Activated CD4-positive, alpha-beta T cell treated with anti-CD3 and anti-CD28 coated beads, Interleukin-2, Interleukin-6, amounts not matched to agents 100 ng/mL and 50 ng/mL, durations not matched to agents 16 hours and 8 hours (primary cell): ENCODE results near the gene EBF4.
"Not testable (repeated sequence)": the region's sequence is repeated elsewhere in the genome, so short reads cannot be mapped to it uniquely, and the experiment has no call there.

Source experiments
- DNase-seq: peaks from one replicate; pipeline ENCODE4 v3.0.0-alpha.2; 2020

The EBF4 gene

DNA sequence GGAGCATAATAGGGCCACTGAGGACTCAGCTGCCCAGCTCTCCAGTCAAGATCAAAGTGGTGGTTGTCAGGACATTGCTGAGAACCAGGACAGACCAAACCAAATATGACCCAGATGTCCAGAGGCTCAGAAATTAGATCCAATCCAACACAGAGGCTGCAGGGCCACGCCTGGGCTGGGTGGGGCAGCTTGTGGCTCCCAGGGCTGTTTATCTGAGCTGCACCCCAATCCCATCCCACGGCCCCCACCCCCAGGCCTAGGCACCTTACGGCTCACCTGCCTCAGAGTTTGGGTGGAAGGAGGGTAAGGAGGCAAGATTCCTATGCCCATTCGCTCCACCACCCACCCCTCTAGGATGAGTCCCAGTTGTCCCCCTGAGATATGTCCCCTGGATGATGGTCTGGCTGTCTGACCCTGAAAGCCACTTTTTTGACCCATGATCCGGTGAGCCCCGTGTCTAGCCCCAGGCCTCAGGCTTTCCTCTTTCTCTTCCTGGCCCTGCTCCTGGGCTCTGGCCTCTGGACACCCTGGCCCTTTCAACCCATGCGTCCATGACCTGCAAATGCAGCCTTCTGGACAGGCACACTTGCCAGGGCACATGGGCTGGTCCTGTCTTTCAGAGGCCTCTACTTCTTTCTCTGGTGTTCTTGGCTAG lies 67.8 kb downstream of the EBF4 start:
- DNase-seq = no peak

DNA sequence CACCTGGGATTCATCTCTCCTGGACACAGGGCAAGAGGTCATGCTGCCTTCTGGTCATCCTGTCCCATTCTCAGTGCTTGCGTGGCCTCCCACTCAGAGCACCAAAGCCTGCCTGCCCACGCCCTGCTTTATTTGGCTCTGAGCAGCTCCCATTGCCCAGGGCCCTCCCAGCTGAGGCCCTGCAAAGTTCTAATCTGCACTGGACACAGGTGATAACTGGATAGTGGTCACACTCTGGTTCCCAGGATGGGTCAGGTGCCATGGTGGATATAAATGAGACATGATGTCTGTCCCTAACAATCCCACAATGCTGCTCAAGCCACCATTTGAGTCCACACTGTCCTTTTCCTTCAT lies 68.3 kb downstream of the EBF4 start:
- DNase-seq = no peak

DNA sequence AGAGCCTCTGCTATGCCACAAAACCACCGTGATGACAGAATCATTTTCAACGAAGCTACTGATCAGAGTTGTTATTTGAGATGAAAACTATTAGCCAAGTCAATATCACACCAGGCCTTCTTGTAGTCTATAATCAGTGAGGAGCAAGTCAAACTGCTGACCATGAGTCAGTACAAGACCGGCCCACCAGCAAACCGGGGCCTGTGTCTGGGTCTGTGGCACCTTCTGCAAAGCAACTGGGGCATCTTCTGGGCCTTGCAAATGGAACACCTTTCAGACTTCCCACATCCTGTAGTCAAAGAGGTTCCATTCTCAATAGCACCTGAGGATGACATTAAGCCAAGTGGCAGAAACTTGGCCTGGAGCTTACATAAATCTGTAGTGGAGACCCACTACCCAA lies 69.3 kb downstream of the EBF4 start:
- no peak for DNase-seq

DNA sequence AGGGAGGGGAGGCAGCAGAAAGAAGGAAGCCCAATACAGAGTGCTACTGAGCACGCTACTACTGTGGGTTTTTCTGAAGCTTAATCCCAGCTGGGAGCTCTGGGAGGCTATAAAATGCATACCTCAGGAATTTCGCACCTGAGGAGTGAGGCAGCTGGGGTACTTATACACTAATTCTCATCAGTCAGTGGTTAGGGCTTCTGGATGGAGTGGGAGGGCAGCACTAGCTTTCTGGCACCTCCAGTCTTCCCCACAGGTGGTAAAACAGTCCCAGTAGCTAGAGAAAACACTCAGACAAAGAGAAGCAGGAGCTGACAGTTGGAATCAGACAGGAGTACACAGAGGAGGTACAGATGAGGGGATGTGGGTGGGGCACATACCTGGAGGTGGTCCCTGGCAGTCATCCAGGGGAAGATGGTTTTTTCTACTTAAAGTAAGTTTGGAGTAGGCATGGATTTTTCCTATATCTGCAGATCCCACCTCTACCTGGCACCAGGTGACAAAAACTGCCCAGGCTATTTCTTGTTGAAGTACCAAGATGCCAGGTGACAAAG lies 70.1 kb downstream of the EBF4 start:
- no peak for DNase-seq

DNA sequence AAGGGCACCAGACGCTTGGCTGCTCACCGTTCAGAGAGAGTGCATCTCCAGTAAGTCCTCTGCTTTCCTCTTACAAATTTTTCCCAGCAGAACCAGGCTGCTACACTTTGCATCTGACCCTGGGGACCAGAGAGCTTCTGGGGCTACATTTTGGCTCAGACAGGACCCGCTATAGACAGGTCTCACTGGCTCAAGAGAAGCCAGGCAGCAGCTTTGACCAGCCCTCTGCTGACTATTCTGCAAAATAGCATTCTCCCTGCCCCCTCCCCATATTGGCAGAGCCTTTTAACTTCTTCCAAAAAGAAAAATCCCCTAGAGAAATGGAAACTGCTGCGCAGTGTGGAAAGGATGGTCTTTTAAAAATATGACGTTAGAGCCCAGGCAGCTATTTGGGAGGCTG lies 70.6 kb downstream of the EBF4 start:
- DNase-seq = no peak

DNA sequence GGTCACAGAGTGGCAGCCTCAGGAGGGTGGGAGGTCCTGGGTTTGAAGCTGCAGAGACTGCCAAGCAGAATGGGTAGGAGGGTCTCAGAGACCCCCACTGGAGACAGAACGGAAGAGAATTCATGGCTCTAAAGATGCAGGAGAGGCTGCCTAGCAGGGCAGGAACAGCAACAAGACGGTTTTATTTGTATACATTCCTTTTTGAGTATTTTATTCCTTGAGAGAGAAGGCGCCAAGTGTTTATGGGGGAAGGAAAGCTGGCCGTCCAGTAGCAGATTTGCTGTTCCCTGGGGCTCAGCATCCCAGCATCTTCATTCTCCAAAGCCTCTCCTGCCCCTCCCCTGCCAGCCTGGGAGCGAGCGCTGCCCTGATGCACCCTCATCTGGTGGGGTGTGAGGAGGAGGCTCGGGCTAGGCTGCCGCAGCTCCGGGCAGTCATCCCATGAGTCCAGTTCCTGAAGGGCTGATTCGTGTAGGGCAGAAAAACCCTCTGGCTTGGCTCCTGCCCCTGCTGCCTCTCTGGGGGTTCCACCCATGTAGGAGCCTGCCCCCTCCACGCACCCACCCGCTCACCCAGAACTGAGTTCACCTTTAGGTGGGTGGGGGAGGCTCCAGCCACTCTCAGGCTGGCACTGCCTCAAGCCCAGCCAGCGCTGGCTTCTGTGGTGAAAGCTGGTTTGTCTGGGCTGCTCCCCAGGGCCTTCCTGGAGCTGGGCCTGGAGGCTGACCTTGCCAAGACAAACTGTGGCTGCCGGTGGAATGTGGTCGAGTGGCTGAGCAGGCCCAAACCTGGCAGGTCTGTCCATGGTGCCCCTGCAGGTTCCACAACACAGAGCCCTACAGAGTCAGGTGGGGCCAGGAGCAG lies 75.4 kb downstream of the EBF4 start:
- DNase-seq = no peak

DNA sequence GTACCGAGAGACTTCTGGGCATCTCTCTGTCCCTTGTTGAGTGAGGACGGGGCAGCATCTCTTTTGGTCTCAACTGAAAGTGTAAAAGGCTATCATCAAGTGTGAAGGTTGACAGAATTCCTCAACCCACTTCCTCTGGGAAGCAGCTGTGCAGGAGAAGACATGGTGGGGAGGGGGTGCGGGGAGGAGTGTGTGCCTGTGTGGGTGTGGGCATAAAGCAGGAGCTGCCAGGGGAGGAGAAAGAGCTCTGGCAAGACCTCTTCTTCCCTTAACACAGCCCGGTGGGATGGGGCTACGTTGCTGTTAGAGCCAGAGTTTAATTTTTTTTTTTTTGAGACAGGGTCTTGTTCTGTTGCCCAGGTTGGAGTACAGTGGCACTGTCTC lies 76.0 kb downstream of the EBF4 start:
- no peak for DNase-seq

DNA sequence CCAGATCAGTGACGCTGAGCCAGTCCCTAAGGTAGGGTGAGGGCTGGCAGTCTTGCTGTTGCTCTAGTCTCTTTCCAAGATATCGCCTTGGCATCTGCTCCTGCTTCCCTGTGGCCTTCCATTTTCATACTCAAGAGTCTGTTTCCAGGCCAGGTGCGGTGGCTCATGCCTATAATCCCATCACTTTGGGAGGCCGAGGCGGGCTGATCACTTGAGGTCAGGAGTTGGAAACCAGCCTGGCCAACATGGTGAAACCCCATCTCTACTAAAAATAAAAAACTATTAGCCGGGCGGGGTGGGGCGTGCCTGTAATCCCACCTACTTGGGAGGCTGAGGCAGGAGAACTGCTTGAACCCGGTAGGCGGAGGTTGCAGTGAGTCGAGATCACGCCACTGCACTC lies 77.5 kb downstream of the EBF4 start:
- DNase-seq = not testable (repeated sequence)

DNA sequence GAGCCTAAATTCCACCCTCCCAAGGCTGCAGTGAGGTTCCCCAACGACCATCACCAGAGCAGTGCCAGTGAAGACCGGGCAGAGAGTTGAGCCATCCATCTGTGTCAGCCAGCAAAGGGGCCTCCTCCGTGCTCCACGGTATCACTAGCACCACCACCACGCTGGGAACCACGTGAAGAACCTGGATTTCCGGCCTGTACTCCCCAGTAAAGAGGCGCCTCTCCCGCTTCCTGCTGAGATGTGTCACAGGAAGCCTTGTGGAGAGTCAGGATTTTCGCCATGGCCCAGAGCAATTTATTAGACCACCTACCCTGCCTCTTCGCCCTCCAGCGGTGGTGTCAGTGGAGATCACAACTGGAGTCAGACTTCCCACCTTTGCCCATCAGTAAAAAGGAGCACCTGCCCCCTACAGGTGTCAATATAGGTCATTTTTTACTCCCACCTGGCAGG lies 79.1 kb downstream of the EBF4 start:
- no peak for DNase-seq

DNA sequence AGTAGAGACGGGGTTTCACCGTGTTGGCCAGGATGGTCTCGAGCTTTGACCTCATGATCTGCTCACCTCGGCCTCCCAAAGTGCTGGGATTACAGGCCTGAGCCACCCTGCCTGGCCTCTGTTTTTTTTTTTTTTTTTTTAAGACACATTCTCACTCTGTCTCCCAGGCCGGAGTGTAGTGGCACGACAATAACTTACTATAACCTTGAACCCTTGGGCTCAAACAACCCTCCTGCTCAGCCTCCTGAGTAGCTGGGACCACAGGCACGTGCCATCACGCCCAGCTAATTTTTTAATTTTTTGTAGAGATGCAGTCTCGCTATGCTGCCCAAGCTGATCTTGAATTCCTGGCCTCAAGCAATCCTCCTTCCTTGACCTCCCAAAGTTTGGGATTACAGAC lies 81.2 kb downstream of the EBF4 start:
- DNase-seq = no peak

DNA sequence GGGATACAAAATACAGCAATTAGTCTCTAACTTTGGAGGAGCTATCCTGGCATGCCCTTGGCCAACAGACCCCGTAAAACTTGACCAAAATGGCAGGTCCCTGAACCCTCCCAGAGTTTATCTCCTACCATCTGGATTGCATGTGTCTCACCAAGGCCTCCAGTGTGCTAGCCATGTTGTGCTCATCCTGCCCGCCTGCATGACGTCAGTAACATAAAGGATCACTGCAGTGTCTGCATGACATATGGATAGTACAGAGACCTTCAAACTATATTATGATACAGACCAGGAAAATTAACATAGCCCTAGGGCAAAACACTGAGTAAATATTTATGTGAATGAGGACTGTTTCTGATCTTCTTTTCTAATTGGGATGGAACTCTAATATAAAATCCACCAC lies 82.6 kb downstream of the EBF4 start:
- no peak for DNase-seq

DNA sequence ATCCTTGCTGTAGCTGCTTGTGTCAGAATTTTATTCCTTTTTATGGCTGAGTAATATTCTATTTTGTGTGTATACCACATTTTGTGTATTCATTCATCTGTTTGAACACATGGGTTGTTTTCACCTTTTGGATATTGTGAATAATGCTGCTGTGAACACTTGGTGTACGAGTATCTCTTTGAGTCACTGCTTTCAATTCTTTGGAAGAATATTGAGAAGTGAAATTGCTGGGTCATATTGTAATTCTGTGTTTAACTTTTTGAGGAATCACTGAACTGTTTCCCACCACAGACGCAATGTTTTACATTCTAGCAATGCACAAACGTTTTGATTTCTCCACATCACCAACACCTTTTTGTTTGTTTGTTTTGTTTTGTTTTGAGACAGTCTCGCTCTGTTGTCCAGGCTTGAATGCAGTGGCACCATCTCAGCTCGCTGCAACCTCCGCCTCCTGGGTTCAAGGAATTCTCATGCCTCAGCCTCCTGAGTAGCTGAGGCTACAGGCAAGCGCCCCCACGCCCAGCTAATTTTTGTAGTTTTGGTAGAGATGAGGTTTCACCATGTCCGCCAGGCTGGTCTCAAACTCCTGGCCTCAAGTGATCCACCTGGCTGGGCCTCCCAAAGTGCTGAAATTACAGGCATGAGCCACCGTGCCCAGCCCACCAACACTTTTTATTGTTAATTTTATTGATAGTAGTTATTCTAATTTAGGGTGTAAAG lies 86.2 kb downstream of the EBF4 start:
- no peak for DNase-seq

DNA sequence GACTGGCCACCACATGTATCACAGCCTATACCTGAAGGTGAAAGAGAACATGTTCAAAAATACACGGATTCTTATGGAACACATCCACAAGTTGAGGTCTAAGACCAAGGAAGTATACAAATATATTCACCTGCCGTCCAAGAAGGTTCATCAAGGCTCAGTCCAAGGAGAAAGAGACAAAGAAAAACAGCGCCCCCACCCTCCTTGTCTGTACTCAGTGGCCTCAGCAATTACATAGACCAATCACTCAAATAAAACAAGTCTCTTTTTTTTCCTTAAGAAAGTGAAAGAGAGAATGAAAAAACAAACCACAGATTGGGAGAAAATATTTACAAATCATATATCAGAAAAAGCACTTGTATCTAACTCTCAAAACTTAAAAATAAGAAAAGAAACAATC lies 88.4 kb downstream of the EBF4 start:
- no peak for DNase-seq

DNA sequence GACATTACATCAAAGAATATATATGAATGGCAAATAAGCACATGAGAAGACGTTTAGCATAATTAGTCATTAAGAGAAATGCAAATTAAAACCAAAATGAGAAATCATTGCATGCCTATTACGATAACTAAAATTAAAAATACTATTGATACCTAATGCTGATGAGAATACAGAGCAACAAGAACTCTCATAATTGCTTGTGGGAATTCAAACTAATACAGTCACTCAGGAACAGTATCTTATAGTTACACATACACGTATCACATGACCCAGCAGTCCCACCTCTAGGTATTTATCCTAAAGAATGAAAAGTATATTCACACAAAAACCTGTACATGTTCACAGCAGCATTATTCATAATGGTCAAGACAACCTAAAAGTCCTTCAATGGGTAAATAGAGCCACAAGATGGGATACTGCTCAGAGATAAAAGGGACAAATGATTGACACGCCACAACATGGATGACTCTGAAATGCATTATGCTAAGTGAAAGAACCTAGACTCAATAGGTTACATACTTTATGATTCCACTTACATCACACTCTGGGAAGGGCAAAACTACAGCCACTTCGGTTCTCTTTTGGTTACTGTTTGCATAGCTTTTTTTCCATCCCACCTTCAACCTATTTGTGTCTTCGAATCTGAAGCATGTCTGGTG lies 91.5 kb downstream of the EBF4 start:
- no peak for DNase-seq

DNA sequence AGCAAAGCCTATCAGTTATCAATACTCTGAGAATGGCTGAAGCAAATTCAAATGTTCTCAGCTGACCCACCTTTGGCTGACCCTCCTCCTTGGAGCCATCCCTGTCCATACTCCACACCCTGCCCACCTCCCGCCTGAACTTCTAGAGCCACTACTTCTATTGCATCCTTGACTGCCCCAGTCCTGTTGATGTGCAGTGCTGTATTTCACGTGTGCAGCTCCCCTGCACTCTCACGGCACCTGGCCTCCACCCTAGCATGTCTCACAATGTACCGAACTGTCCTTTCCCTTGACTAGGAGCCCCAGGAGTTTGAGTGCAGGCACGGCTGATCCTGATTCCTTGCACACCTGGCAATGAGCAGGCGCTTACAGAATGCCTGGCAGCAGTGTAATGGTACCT lies 100.9 kb downstream of the EBF4 start:
- no peak for DNase-seq

DNA sequence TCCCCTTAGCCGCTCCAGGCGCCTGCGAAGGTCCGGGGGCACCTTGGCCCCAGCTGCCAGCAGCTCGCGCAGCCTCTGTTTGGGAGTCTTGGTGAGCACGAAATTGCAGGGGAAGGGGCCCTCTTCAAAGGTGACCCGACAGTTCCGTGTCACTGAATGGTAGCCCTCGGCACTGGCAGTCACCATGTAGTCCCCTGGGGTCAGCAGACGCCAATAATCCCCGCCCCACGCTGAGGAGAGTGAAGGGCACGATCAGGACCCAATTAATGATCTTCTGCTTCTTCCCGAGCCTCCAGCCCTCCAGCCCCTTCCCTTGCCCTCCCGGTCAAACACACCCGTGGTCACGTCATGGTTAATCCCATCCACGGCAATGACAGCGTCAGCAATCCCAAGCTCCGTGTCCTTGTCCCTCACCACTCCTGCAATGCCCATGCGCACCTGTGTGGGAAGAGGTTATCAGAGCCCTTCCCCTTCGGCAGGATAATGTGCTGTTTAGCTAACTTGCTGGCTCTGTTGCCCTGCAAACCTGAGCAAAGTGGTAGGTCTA lies 101.7 kb downstream of the EBF4 start:
- no peak for DNase-seq

DNA sequence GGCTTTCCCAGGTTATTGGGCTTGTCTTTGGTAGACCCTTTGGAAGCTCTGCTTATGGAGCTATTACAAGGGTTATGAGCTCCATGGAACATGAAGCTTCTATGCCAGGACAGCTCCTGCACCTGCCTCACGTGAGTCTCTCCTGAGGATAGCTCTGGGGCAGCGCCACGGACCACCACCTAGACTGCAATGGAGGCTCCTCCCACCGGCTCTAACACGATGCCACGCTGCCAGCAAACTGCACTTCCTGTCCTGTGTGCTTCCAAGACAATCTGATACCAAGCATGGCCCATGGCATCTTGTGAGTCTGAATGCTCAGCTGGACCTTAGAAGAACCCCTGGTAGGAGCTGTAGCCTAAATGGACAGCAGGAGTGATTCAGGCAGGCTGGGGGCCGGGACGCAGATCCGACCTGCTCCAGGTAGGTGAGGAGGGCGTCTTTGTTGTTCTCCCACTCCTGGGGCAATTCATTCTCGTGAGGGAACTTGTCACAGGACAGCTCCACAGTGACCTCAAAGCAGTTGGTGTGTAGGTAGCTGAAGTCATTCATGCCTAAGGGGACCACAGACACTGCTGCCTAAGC lies 102.4 kb downstream of the EBF4 start:
- no peak for DNase-seq

DNA sequence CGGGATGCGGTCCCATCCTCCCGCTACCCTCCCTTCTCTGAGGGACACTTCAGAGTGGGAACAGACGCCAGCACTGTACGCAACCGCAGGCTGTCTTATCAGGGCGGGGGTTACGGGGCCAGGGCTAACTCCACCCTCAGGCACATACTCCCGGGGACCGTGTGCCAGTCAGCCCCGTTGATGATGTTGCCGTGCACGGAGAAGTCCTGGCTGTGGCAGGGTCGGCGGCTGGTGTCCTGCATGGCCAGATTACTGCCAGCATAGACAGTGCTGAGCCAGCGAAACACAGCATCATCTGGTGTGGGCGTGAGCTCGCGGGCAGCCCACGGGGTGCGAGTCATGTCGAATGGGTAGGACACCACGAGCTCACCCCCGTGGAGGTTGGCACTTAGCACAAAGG lies 102.9 kb downstream of the EBF4 start:
- no peak for DNase-seq

DNA sequence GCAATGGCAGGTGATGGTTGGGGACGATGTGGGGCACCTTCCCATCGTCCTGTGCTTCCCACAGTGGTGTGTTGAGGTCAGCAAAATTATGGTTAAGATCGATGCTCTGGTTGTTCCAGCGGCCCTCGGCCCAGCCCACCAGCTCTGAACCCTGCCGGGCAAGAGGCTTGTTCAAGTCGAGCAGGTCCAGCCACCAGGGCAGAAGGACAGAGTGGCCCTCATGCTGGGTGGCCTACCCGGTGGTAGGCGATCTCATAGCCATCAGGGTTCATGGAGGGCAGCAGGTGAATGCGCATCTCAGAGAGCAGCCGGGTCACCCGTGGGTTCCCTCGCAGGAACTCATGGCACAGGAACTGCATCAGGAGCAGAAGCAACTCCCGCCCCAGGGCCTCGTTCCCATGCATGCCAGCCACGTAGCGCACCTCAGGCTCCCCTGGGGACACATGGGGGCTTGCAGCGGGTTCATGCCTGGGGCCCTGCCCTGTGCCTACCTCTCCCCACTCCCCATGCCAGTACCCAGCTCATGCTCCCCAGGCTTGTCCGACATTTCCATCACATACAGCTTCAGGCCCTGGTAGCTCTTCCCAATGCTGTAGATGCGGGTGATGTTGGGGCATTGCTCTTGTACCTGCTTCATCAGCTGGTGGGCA lies 103.6 kb downstream of the EBF4 start:
- no peak for DNase-seq

DNA sequence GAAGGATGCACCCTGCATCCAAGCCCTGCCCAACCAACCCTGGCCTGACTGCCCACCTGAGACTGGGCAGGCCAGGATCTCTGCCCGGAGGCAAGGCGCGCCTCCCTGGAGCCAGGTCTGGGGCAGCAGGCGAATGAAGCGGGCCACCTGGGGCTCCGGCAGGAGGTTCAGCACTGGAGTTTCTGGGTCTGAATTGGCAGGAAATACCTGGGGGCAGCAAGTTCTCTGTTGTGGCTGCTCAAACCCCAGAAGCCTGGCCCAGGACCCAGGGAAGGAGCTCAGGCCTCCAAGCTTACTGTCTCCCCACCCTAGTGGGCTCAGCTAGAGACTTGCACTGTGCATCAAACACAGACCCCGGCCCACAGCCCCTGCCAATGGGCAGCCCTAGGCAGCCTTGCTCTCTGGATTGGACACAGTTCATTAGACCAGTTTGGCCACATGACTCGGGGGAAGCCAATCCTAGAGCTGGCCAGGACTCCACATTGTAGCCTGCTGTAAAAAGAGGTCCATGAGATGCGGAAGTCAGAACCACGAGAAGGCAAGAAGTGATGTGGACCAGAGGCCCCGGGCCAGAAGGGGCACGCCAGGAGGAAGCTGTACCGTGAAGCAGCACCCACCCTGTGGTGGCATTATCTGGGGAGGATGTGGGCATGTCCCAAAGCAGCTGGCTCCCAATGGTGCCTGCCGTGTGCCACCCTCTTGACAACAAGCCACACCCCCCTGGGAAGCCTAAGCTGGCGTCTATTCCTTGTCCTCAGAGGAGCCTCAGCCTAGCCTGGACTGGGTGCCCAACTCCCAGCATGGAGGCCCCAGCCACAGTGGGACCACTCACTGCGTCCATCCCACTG lies 104.8 kb downstream of the EBF4 start:
- no peak for DNase-seq
